Smooth muscle cell (in vitro differentiated cells): ENCODE measurements around the gene ARHGAP26. TPM values are rescaled to one million over a fixed set of nuclear protein-coding genes. Genes with fewer than 3 reads are reported as not detected.

Source experiments
- DNase-seq: peaks from one replicate; lab custom pipeline; 2025; ENCODE audit not compliant: unreplicated experiment; lab: John Stamatoyannopoulos, UW
- H2AFZ ChIP-seq: fragments of 200-600 bp; sonication (generic); 2 replicates; pipeline ENCODE4 v1.6.0; 2016; ENCODE audit warnings: antibody characterized with exemption, low read depth, mild to moderate bottlenecking
- H3F3A ChIP-seq: fragments of 200-600 bp; sonication (generic); 2 replicates; pipeline ENCODE4 v1.6.0; 2017; ENCODE audit warnings: antibody characterized with exemption, low read depth
- H3K27ac ChIP-seq: fragments of 200-600 bp; sonication (generic); 2 replicates; pipeline ENCODE4 v1.5.1; 2016; ENCODE audit warnings: low read depth, mild to moderate bottlenecking
- H3K27me3 ChIP-seq: fragments of 200-600 bp; sonication (generic); 2 replicates; pipeline ENCODE4 v1.6.1; 2016; ENCODE audit warnings: low read depth, mild to moderate bottlenecking
- H3K36me3 ChIP-seq: fragments of 200-600 bp; sonication (generic); 2 replicates; pipeline ENCODE4 v1.5.1; 2016; ENCODE audit warnings: low read depth
- H3K4me1 ChIP-seq: fragments of 200-600 bp; sonication (generic); 2 replicates; pipeline ENCODE4 v1.5.1; 2016; ENCODE audit warnings: low read depth
- H3K4me2 ChIP-seq: fragments of 200-600 bp; sonication (generic); 2 replicates; pipeline ENCODE4 v1.6.0; 2016; ENCODE audit warnings: mild to moderate bottlenecking
- H3K4me3 ChIP-seq: fragments of 200-600 bp; sonication (generic); 2 replicates; pipeline ENCODE4 v1.5.1; 2016; ENCODE audit warnings: mild to moderate bottlenecking
- H3K79me2 ChIP-seq: fragments of 200-600 bp; sonication (generic); 2 replicates; pipeline ENCODE4 v1.6.0; 2016; ENCODE audit warnings: low read depth, mild to moderate bottlenecking
- H3K9ac ChIP-seq: fragments of 200-600 bp; sonication (generic); 2 replicates; pipeline ENCODE4 v1.6.0; 2016; ENCODE audit warnings: low read depth
- H3K9me3 ChIP-seq: fragments of 200-600 bp; sonication (generic); replicated peaks from 2 replicates; pipeline ENCODE4 v1.5.1; 2016; ENCODE audit warnings: low read depth
- H4K20me1 ChIP-seq: fragments of 200-600 bp; sonication (generic); 2 replicates; pipeline ENCODE4 v1.6.0; 2016; ENCODE audit warnings: low read depth
- CTCF ChIP-seq: fragments of 200-600 bp; sonication (generic); IDR thresholded peaks from 2 replicates; pipeline ENCODE4 v1.5.1; 2017; ENCODE audit warnings: borderline replicate concordance, mild to moderate bottlenecking, antibody characterized with exemption; ENCODE audit not compliant: insufficient read depth, poor library complexity, severe bottlenecking
- WGBS: methylation state at CpG from one replicate; pipeline ENCODE4 v1.1.7; 2016; ENCODE audit warnings: low lambda C conversion rate; 5-methylcytosine and 5-hydroxymethylcytosine counted together
- polyA plus RNA-seq: library from polyadenylated mRNA; unstranded; fragments of >200 nt; fragmentation: Nextera tagmentation; extraction: Ambion mirVana; gene quantifications from 2 replicates; pipeline ENCODE4 v1.2.1, GENCODE V29; 2016
- total RNA-seq: library from RNA; depleted of rRNA; stranded (reverse); fragments of >200 nt; gene quantifications from 2 replicates; pipeline ENCODE4 v1.2.3, GENCODE V29; 2014

Gene ARHGAP26
- total and polyA plus RNA-seq, 2 experiments from 2014 or later = 2.2 to 5.1 TPM

- Histone ChIP-seq H3K27me3 (no peaks in the 10 kb centered on the region), H2AFZ (no peak overlapping the region), H3K9me3 (no peaks in the 10 kb centered on the region), H3K27ac (no peak overlapping the region), H4K20me1 (no peaks in the 10 kb centered on the region), H3K79me2 (no peaks in the 10 kb centered on the region), H3K4me1 (no peaks in the 10 kb centered on the region), H3K4me3 (no peak overlapping the region), H3K9ac (no peak overlapping the region), H3F3A (no peaks in the 10 kb centered on the region), H3K36me3 (no peaks in the 10 kb centered on the region), H3K4me2 (no peak overlapping the region)
- no peak for DNase-seq
- no peak for TF ChIP-seq CTCF
- WGBS = 96% methylated on average over 4 of the region's 4 CpGs
Measured at GRCh38 chr5:142798099-142798770, 28.1 kb downstream of the ARHGAP26 start.

- H2AFZ ChIP-seq = no peak overlapping the region
- H3F3A ChIP-seq = no peaks in the 10 kb centered on the region
- H3K36me3 ChIP-seq = no peaks in the 10 kb centered on the region
- H4K20me1 ChIP-seq = no peaks in the 10 kb centered on the region
- no peak for DNase-seq
- H3K4me2 ChIP-seq = no peak overlapping the region
- H3K4me1 ChIP-seq = no peaks in the 10 kb centered on the region
- H3K27ac ChIP-seq = no peak overlapping the region
- no peaks in the 10 kb centered on the region for H3K9me3 ChIP-seq
- WGBS = 94% methylated on average over 6 of the region's 6 CpGs
- H3K79me2 ChIP-seq = no peaks in the 10 kb centered on the region
- no peak overlapping the region for H3K9ac ChIP-seq
- H3K27me3 ChIP-seq = no peaks in the 10 kb centered on the region
- no peak overlapping the region for H3K4me3 ChIP-seq
- TF ChIP-seq CTCF = no peak
Measured at GRCh38 chr5:142800776-142801494, 30.8 kb downstream of the ARHGAP26 start.

GRCh38 chr5:142801495-142801871 is 31.3 kb downstream of the ARHGAP26 start:
- Histone ChIP-seq H3F3A (no peaks in the 10 kb centered on the region), H3K4me1 (no peaks in the 10 kb centered on the region), H3K79me2 (no peaks in the 10 kb centered on the region), H3K4me3 (no peak overlapping the region), H3K4me2 (no peak overlapping the region), H3K36me3 (no peaks in the 10 kb centered on the region), H2AFZ (no peak overlapping the region), H3K9me3 (no peaks in the 10 kb centered on the region), H3K9ac (no peak overlapping the region), H3K27ac (no peak overlapping the region), H3K27me3 (no peaks in the 10 kb centered on the region), H4K20me1 (no peaks in the 10 kb centered on the region)
- TF ChIP-seq CTCF = no peak
- 60% methylated on average over 4 of the region's 4 CpGs for WGBS
- DNase-seq = no peak
